ENCODE results near the gene CRKL. TPM values are rescaled to one million over a fixed set of nuclear protein-coding genes. Genes with fewer than 3 reads are reported as not detected.

CRKL gene
- total RNA-seq, 2 experiments from 2014 or later, result 57.7 to 70.9 TPM

- no peak for DNase-seq (ENCODE audit: low spot score)
- intact Hi-C loops (cut with micrococcal nuclease; ENCODE audit: unreplicated experiment), result no loop called here
- Histone ChIP-seq H3K4me3 (ENCODE audit: low read depth, low read length, poor library complexity, severe bottlenecking) (no peak overlapping the region), H2AFZ (ENCODE audit: low read length) (no peak overlapping the region), H3K4me1 (ENCODE audit: insufficient read depth, low read length, poor library complexity, severe bottlenecking) (no peaks in the 10 kb centered on the region), H4K20me1 (ENCODE audit: insufficient read depth, low read length) (peaks cover 19% of the 10 kb centered on the region; the same call in 1 of the 2 replicates), H3K79me2 (ENCODE audit: insufficient read depth, low read depth, low read length) (peaks cover 63% of the 10 kb centered on the region), H3K9me2 (ENCODE audit: insufficient read depth, low read length) (no peaks in the 10 kb centered on the region), H3K4me2 (ENCODE audit: low read length) (no peak overlapping the region), H3K27ac (ENCODE audit: low read depth, low read length, poor library complexity, severe bottlenecking) (no peak overlapping the region), H3K36me3 (ENCODE audit: insufficient read depth, low read length) (peaks cover 85% of the 10 kb centered on the region), H3K9me3 (ENCODE audit: low read length) (no peaks in the 10 kb centered on the region)
- BruUV-seq (replicated peaks), result no TSS peak
- TF ChIP-seq EZH2phosphoT487 (IDR thresholded peaks at IDR 0.05; ENCODE audit: borderline replicate concordance, low read depth, low read length) (no peak), CTCF (conservative IDR thresholded peaks at IDR 0.05; ENCODE audit: low read length) (no peak)
- ChIA-PET CTCF (ENCODE audit: unreplicated experiment) (no interaction called here), POLR2A (interaction anchor here (0.5 kb wide), 1 partner anchor 31 kb away, joined by 3 read pairs; no protein-coding TSS in a partner anchor)
Measured at GRCh38 chr22:20948989-20949388, 31.8 kb downstream of the CRKL start.

- peaks cover 90% of the 10 kb centered on the region for H3K36me3 ChIP-seq (ENCODE audit: insufficient read depth, low read length)
- ChIA-PET CTCF (ENCODE audit: unreplicated experiment) (no interaction called here), POLR2A (interaction anchor here (0.5 kb wide), 1 partner anchor 32 kb away, joined by 3 read pairs; no protein-coding TSS in a partner anchor)
- TF ChIP-seq CTCF (conservative IDR thresholded peaks at IDR 0.05; ENCODE audit: low read length), result no peak
- no peak for TF ChIP-seq EZH2phosphoT487 (IDR thresholded peaks at IDR 0.05; ENCODE audit: borderline replicate concordance, low read depth, low read length)
- no peak overlapping the region for H3K4me2 ChIP-seq (ENCODE audit: low read length)
- no peak for DNase-seq (ENCODE audit: low spot score)
- intact Hi-C loops (cut with micrococcal nuclease; ENCODE audit: unreplicated experiment), result no loop called here
- H3K27ac ChIP-seq (ENCODE audit: low read depth, low read length, poor library complexity, severe bottlenecking), result no peak overlapping the region
- H3K9me3 ChIP-seq (ENCODE audit: low read length), result no peaks in the 10 kb centered on the region
- no peak overlapping the region for H2AFZ ChIP-seq (ENCODE audit: low read length)
- peaks cover 55% of the 10 kb centered on the region for H3K79me2 ChIP-seq (ENCODE audit: insufficient read depth, low read depth, low read length)
- H4K20me1 ChIP-seq (ENCODE audit: insufficient read depth, low read length), result peaks cover 19% of the 10 kb centered on the region; the same call in 1 of the 2 replicates
- BruUV-seq (replicated peaks), result no TSS peak
- no peaks in the 10 kb centered on the region for H3K4me1 ChIP-seq (ENCODE audit: insufficient read depth, low read length, poor library complexity, severe bottlenecking)
- H3K9me2 ChIP-seq (ENCODE audit: insufficient read depth, low read length), result no peaks in the 10 kb centered on the region
- no peak overlapping the region for H3K4me3 ChIP-seq (ENCODE audit: low read depth, low read length, poor library complexity, severe bottlenecking)
Measured at GRCh38 chr22:20949698-20950183, 32.5 kb downstream of the CRKL start.

- no peak for TF ChIP-seq CTCF (conservative IDR thresholded peaks at IDR 0.05; ENCODE audit: low read length)
- no peak for TF ChIP-seq EZH2phosphoT487 (IDR thresholded peaks at IDR 0.05; ENCODE audit: borderline replicate concordance, low read depth, low read length)
- no peaks in the 10 kb centered on the region for H3K4me1 ChIP-seq (ENCODE audit: insufficient read depth, low read length, poor library complexity, severe bottlenecking)
- BruUV-seq (replicated peaks), result no TSS peak
- H3K9me3 ChIP-seq (ENCODE audit: low read length), result no peaks in the 10 kb centered on the region
- no peak overlapping the region for H3K4me2 ChIP-seq (ENCODE audit: low read length)
- H3K9me2 ChIP-seq (ENCODE audit: insufficient read depth, low read length), result no peaks in the 10 kb centered on the region
- H3K36me3 ChIP-seq (ENCODE audit: insufficient read depth, low read length), result peaks cover 79% of the 10 kb centered on the region
- CTCF ChIA-PET (ENCODE audit: unreplicated experiment), result no interaction called here
- intact Hi-C loops (cut with micrococcal nuclease; ENCODE audit: unreplicated experiment), result no loop called here
- peaks cover 9% of the 10 kb centered on the region; the same call in 1 of the 2 replicates for H4K20me1 ChIP-seq (ENCODE audit: insufficient read depth, low read length)
- H3K4me3 ChIP-seq (ENCODE audit: low read depth, low read length, poor library complexity, severe bottlenecking), result no peak overlapping the region
- no peak overlapping the region for H2AFZ ChIP-seq (ENCODE audit: low read length)
- H3K27ac ChIP-seq (ENCODE audit: low read depth, low read length, poor library complexity, severe bottlenecking), result no peak overlapping the region
- DNase-seq (ENCODE audit: low spot score), result no peak
- H3K79me2 ChIP-seq (ENCODE audit: insufficient read depth, low read depth, low read length), result peaks cover 39% of the 10 kb centered on the region
- POLR2A ChIA-PET, result no interaction called here
Measured at GRCh38 chr22:20951151-20951931, 34.1 kb downstream of the CRKL start.
